ENCODE results near the gene PTPRB. TPM values are rescaled to one million over a fixed set of nuclear protein-coding genes. Genes with fewer than 3 reads are reported as not detected.

PTPRB gene
- total and polyA plus RNA-seq, 11 donors: 17.0 to 41.5 (median 34.2) TPM

- Histone ChIP-seq H3K27me3 (no peaks in the 10 kb centered on the region), H3K36me3 (peaks cover 0 to 94% (median 33%) of the 10 kb centered on the region in 9 donors), H3K4me1 (peaks cover 0 to 22% (median 5%) of the 10 kb centered on the region in 12 donors), H3K27ac (peak overlapping the region in 10 of 12 donors; percentile 27 to 76 (median 61)), H3K4me3 (no peak overlapping the region), H3K9me3 (no peaks in the 10 kb centered on the region)
- ATAC-seq (no peak), DNase-seq (no peak)
- intact Hi-C loops (cut with DNase I): loop anchor here in 1 of 10 donors (5.0 kb wide), 1 partner anchor 186 kb away; no protein-coding TSS in a partner anchor
- TF ChIP-seq POLR2A (IDR thresholded peaks at IDR 0.05): no peak
- no peak for TF ChIP-seq CTCF (IDR thresholded peaks at IDR 0.05)
- WGBS, 4 donors: 83 to 94% (median 89%) methylated on average over 10 of the region's 10 CpGs
Measured at GRCh38 chr12:70536650-70537049, 100.6 kb downstream of the PTPRB start.

GRCh38 chr12:70535896-70536374, 101.3 kb downstream of the PTPRB start:
- intact Hi-C loops (cut with DNase I): loop anchor here in 1 of 10 donors (5.0 kb wide), 1 partner anchor 186 kb away; no protein-coding TSS in a partner anchor
- TF ChIP-seq POLR2A (IDR thresholded peaks at IDR 0.05) (no peak), CTCF (IDR thresholded peaks at IDR 0.05) (no peak)
- Histone ChIP-seq H3K27ac (peak overlapping the region; percentile 10 to 87 (median 70)), H3K4me3 (no peak overlapping the region), H3K9me3 (no peaks in the 10 kb centered on the region), H3K36me3 (peaks cover 0 to 97% (median 33%) of the 10 kb centered on the region in 9 donors), H3K4me1 (peaks cover 0 to 19% (median 5%) of the 10 kb centered on the region in 12 donors), H3K27me3 (no peaks in the 10 kb centered on the region)
- ATAC-seq: peak; percentile 62 to 88 (median 72)
- WGBS, 4 donors: 60 to 72% (median 64%) methylated on average over 6 of the region's 6 CpGs
- DNase-seq: peak in 2 of 5 donors; percentile 26 to 43

- Histone ChIP-seq H3K27ac (peak overlapping the region in 8 of 12 donors; percentile 50 to 87 (median 70)), H3K4me3 (no peak overlapping the region), H3K36me3 (peaks cover 0 to 98% (median 30%) of the 10 kb centered on the region in 9 donors), H3K9me3 (no peaks in the 10 kb centered on the region), H3K27me3 (no peaks in the 10 kb centered on the region), H3K4me1 (peaks cover 0 to 18% (median 5%) of the 10 kb centered on the region in 12 donors)
- intact Hi-C loops (cut with DNase I): no loop called here
- DNase-seq (no peak), ATAC-seq (no peak)
- TF ChIP-seq CTCF (IDR thresholded peaks at IDR 0.05) (no peak), POLR2A (IDR thresholded peaks at IDR 0.05) (no peak)
- 82 to 90% (median 87%) methylated on average over 7 of the region's 7 CpGs for WGBS, 4 donors
Measured at GRCh38 chr12:70534466-70534865, 102.8 kb downstream of the PTPRB start.

- Histone ChIP-seq H3K27me3 (no peaks in the 10 kb centered on the region), H3K9me3 (no peaks in the 10 kb centered on the region), H3K27ac (no peak overlapping the region), H3K4me1 (no peaks in the 10 kb centered on the region), H3K36me3 (peaks cover 0 to 100% (median 21%) of the 10 kb centered on the region in 9 donors), H3K4me3 (no peak overlapping the region)
- TF ChIP-seq CTCF (IDR thresholded peaks at IDR 0.05): no peak
- ATAC-seq: no peak
- no peak for DNase-seq
- 75 to 88% (median 84%) methylated on average over 3 of the region's 3 CpGs for WGBS, 4 donors
- intact Hi-C loops (cut with DNase I): no loop called here
Measured at GRCh38 chr12:70529647-70530046, 107.6 kb downstream of the PTPRB start.
